Measurements from ENCODE around the gene TASP1.

- no peak for TF ChIP-seq CTCF (IDR thresholded peaks at IDR 0.05)
- no peak for TF ChIP-seq POLR2A (IDR thresholded peaks at IDR 0.05)
Observed at GRCh38 chr20:13453367-13453766, 185.4 kb downstream of the TASP1 start.
